ENCODE results near the gene CAMK2A. TPM values are rescaled to one million over a fixed set of nuclear protein-coding genes. Genes with fewer than 3 reads are reported as not detected.

CAMK2A gene
- total RNA-seq, 1 experiment from 2014 or later, result 0.33 TPM

DNA sequence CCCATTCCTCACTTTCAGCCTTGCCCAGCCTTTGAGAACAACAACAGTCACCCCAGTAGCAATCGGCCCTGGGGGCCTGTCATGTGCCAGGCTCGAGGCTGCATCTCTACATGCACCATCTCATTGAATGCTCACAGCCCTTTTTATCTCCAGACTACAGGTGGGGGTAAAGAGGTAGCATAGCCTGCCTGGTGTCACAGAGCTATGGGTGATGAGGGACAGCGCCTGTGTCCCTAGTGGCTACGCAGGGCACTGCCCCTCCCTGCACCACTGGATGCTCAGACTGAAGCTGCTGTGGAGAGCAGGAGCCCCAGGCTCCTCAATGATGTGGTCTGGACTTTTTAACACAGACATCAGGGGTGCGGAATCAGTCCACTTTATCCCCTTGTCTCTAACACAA, 2.8 kb downstream of the CAMK2A start:
- no peak overlapping the region for H2BK20ac ChIP-seq (ENCODE audit: low read depth, low read length, poor library complexity, severe bottlenecking)
- no peak overlapping the region for H3K23ac ChIP-seq (ENCODE audit: insufficient read length, low read depth, low read length)
- peak; percentile 81 for DNase-seq
- no peaks in the 10 kb centered on the region for H4K20me1 ChIP-seq (ENCODE audit: control insufficient read depth, insufficient read depth, insufficient read length)
- H3K79me2 ChIP-seq (ENCODE audit: insufficient read depth, low read length), result no peaks in the 10 kb centered on the region
- no peaks in the 10 kb centered on the region for H3K27me3 ChIP-seq (ENCODE audit: insufficient read depth, low read length)
- no peak overlapping the region for H3K4ac ChIP-seq (ENCODE audit: low read depth, low read length)
- TF ChIP-seq, protein P1, sequence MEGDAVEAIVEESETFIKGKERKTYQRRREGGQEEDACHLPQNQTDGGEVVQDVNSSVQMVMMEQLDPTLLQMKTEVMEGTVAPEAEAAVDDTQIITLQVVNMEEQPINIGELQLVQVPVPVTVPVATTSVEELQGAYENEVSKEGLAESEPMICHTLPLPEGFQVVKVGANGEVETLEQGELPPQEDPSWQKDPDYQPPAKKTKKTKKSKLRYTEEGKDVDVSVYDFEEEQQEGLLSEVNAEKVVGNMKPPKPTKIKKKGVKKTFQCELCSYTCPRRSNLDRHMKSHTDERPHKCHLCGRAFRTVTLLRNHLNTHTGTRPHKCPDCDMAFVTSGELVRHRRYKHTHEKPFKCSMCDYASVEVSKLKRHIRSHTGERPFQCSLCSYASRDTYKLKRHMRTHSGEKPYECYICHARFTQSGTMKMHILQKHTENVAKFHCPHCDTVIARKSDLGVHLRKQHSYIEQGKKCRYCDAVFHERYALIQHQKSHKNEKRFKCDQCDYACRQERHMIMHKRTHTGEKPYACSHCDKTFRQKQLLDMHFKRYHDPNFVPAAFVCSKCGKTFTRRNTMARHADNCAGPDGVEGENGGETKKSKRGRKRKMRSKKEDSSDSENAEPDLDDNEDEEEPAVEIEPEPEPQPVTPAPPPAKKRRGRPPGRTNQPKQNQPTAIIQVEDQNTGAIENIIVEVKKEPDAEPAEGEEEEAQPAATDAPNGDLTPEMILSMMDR (conservative IDR thresholded peaks at IDR 0.05), result peak; percentile 78
- Mint-ChIP-seq H3K4me1 (peaks cover 13 to 14% of the 10 kb centered on the region in 2 experiments), H3K9me3 (no peaks in the 10 kb centered on the region; a peak in 1 of 5 replicates), H3K4me3 (no peak overlapping the region), H3K36me3 (ENCODE audit: insufficient read depth in 1 of 3, low read depth in 3 of 3) (no peaks in the 10 kb centered on the region), H3K27me3 (ENCODE audit: low read depth) (peaks cover 19% of the 10 kb centered on the region), H3K27ac (peak overlapping the region in 1 of 3 experiments; percentile 18; a peak in 2 of 7 replicates)
- no peak overlapping the region for H3K27ac ChIP-seq (ENCODE audit: insufficient read length, low read depth, low read length)
- no peaks in the 10 kb centered on the region for H3K23me2 ChIP-seq (ENCODE audit: insufficient read length, low read depth, low read length, poor library complexity, severe bottlenecking)
- no peak overlapping the region for H4K91ac ChIP-seq (ENCODE audit: insufficient read length, low read depth, low read length)
- H4K5ac ChIP-seq (ENCODE audit: insufficient read length, low read depth, low read length), result no peak overlapping the region
- no peak overlapping the region for H2BK12ac ChIP-seq (ENCODE audit: insufficient read length, low read depth, low read length)
- no peak overlapping the region for H2BK5ac ChIP-seq (ENCODE audit: insufficient read length, low read length)
- H2AFZ ChIP-seq (ENCODE audit: low read length), result no peak overlapping the region
- H4K8ac ChIP-seq (replicated peaks; ENCODE audit: insufficient read length, low read depth, low read length), result no peak overlapping the region
- no peak overlapping the region for H3K14ac ChIP-seq (ENCODE audit: insufficient read depth, low read length)
- H3K9me3 ChIP-seq (ENCODE audit: control insufficient read depth, low read depth, low read length), result no peaks in the 10 kb centered on the region
- no peak overlapping the region for H3K18ac ChIP-seq (ENCODE audit: insufficient read length, low read depth, low read length)
- no peak overlapping the region for H3K9ac ChIP-seq (ENCODE audit: extremely low read depth, insufficient read length, low read length)
- no peak overlapping the region for H3T11ph ChIP-seq (ENCODE audit: low read length)
- no peak overlapping the region for H3K56ac ChIP-seq (ENCODE audit: insufficient read length, low read depth, low read length)
- no peak overlapping the region for H2AK5ac ChIP-seq (ENCODE audit: insufficient read length, low read length)
- no peaks in the 10 kb centered on the region for H3K79me1 ChIP-seq (ENCODE audit: insufficient read depth, low read depth, low read length, poor library complexity, severe bottlenecking)
- no peak overlapping the region for H2BK15ac ChIP-seq (ENCODE audit: low read depth, low read length)
- no peaks in the 10 kb centered on the region for H3K4me1 ChIP-seq (ENCODE audit: insufficient read depth, low read length)
- WGBS (ENCODE audit: extremely low coverage, insufficient read length, low lambda C conversion rate), result no CpG with 5 or more reads among the region's 5 CpGs
- no peak overlapping the region for H2BK120ac ChIP-seq (ENCODE audit: low read depth, low read length, poor library complexity, severe bottlenecking)
- H3K4me2 ChIP-seq (ENCODE audit: insufficient read depth, insufficient read length, low read length), result no peak overlapping the region

Data from H9 (cell line).